Measurements from ENCODE around the gene THUMPD2.
"Not testable (repeated sequence)": the region's sequence is repeated elsewhere in the genome, so short reads cannot be mapped to it uniquely, and the experiment has no call there.

THUMPD2 gene

DNA sequence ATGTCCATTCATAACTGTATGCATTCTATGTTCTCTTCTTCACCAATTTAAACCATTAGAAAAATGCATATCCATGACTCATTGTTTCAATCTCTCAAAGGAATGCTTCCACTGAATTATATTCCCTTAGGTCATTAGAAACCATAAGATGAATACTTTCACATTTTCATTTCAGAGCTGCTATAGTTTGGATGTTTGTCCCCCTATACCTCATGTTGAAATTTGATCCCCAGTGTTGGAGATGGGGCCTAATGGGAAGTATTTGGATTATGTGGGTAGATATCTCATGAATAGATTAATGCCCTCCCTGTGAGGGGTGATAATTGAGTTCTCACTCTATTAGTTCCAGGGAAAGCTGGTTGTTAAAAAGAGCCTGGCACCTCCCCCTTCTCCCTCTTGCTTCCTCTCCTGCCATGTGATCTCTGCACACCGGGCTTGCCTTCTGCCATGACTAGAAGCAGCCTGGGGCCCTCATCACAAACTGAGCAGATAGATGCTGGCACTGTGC lies 35.7 kb downstream of the THUMPD2 start:
- FAIRE-seq: no peak

- no peak for FAIRE-seq
Observed at GRCh38 chr2:39741871-39742270, 37.2 kb downstream of the THUMPD2 start.

DNA sequence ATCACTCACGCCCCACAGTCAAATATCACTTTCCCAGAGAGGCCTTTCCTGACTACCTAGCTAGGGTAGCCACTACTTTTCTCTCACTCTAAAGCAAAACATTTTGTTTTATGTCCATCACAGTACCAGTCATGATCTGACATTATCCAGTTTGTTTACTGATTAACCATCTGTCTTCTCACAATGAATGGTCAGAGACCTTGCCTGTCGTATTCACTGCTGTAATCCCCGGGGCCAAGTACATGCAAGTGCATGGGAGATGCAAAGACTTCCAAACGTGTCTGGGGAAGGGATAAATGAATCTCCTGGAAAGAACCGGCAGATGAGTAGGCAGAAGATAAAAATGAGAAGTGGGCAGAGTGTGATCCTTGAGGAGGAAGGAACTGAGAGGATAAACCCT lies 39.7 kb downstream of the THUMPD2 start:
- no peak for FAIRE-seq

DNA sequence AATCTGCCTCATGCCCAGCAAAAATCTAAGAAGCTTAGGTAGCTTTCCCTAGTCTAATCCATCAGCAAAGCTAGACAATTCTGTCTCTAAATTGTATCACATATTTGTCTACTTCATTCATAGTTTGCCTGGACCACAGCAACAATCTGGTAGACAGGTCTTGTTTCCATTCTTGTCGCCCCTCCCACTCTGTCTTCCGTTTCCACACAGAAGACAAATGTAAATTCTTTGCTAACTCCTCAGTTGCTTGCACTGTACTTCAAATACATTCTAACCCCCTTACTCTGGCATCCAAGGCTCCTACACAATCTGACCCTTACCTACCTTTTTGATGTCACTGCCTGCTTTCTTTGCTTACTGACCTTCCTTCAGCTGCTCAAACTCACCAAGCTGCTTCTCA lies 40.1 kb downstream of the THUMPD2 start:
- FAIRE-seq: no peak

DNA sequence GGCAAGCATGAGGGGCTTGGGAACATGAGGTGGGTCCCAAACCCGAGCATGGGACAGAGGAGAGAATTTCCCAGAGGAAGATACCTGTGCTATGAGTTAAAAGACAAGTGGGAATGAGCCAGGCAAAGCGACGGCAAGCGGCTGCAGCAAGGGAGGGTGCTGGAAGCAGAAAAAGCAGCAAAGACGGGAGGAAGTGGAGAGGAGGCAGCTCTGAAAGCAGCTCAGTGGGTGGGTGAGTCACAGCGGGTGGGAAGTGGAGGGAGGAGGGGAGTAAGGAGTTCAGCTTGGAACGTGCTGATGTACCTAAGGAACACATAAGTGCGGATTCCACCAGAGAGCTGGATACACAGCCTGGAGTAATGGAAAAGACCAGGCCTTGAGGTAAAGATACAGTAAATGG lies 41.4 kb downstream of the THUMPD2 start:
- FAIRE-seq: no peak

GRCh38 chr2:39736640-39737039 lies 42.4 kb downstream of the THUMPD2 start:
- no peak for FAIRE-seq

DNA sequence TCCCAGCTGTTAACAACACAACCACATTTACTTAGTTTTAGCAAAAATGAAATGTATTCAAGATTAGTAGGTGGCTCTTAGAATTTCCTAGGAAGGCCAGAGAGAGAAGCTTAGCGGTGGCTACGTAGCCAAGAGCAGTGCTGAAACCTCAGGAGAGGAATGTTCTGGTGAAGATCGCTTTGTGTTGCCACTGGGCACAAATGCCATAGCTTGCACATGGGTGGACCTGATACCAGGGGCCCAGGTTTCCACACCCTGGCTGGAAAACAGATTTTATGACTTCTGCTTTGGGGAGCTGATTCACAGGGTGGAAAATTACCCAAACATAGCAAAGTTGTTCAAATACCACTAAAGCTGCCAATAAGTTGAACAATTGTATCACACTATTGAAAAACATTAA lies 43.4 kb downstream of the THUMPD2 start:
- FAIRE-seq: no peak

GRCh38 chr2:39734445-39734844 lies 44.6 kb downstream of the THUMPD2 start:
- no peak for FAIRE-seq

DNA sequence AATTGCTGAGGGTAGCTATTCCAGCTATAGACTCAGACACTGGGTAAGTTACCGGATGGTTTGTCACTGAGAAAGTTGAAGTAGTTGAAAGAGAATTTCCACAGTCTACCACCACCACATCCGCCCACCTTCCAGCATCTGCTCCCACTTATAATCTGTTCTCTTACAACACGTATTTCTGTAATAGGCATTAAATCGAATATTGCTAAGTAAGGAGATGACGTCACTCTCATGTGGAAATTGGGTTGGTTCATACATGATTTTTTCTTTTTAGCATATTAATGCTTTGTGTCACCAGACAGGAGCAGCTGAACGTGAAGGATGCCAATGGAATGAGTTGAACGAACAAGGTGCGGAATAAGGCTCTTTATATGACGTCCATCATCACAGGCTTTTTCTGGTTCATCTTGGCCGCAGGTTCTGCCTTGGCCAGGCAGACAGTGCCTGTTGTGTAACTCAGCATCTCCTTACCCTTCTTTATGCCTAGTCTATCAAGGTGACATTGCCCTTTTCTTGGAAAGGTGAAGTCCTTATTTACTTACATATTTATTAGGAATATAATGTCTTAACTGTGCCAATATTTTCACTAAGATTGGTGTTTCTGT lies 45.9 kb downstream of the THUMPD2 start:
- no peak for FAIRE-seq

DNA sequence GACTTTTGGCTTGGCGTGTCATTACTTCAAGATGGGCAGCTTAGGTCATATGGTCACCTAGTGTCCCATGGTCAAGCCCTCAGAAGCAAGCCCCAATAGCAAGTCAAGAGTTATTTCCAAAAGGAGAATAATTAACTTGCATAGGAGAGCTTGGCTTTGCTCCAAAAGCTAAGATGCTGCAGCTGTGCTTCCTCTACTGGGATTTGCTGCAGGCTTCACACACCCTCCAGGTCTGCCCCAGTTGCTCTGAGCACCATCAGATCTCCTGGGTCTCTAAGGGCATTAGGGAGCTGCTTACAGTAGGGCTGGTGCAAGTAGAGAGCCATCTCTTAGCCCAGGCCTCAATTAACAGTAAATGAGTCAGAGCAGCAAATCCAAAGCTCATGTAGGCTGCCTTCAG lies 46.6 kb downstream of the THUMPD2 start:
- no peak for FAIRE-seq

DNA sequence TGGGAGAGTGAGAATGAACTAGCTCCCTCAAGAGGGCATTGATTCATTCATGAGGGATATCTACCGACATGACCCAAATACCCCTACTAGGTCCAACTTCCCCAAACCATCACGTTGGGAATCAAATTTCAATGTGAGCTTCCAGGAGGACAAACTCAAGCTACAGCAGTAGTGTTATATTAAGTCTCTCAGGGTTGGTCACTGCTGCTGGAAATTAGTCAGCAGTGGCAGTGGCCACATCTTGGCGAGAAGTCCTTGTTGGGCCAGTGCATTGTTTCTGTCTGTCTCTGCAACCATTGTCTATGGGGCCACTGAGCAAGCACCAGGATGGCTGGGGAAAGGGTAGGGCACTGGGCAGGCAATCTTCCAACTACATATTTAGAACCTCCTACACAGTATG lies 47.5 kb downstream of the THUMPD2 start:
- no peak for FAIRE-seq

- no peak for FAIRE-seq
Observed at GRCh38 chr2:39730685-39731302, 48.3 kb downstream of the THUMPD2 start.

DNA sequence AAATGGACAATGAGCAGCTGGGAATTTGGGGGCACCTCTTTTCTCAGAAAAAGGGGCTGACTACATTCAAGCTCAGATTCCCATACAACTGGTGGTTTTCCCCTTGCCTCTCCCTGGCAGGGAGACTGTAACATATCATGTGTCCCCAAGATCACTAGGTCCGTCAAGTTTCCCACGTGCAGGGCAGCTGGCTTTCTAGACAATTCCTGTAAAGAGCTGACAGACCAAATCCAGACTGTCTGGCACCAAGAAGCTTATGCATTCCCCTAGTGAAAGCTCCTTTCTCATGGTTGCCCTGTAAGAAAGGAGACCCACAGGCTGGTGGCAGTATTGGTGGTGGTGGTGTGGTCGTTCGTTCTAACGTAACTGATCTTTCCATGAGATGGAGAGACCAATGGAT lies 48.8 kb downstream of the THUMPD2 start:
- no peak for FAIRE-seq

DNA sequence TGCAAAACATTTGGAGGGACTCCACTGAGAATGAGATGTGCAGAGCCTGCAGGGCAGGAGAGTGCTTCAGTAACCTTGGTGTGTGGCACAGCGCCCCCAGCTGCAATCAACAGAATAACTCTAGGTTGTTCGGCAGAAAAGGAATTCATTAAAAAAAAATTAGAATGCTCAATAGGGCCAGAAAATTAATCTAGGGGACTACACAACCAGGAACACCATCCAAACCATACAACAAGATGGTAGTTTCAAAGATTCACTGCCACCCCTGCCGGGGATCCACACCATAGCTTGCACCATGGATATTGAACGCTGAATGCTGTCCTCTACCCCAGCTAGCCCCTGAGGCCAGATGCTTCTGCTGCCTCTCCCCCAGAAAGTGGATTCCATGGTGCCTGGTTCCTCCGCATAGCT lies 50.1 kb downstream of the THUMPD2 start:
- no peak for FAIRE-seq

GRCh38 chr2:39728085-39728484 lies 51.0 kb downstream of the THUMPD2 start:
- FAIRE-seq: not testable (repeated sequence)

DNA sequence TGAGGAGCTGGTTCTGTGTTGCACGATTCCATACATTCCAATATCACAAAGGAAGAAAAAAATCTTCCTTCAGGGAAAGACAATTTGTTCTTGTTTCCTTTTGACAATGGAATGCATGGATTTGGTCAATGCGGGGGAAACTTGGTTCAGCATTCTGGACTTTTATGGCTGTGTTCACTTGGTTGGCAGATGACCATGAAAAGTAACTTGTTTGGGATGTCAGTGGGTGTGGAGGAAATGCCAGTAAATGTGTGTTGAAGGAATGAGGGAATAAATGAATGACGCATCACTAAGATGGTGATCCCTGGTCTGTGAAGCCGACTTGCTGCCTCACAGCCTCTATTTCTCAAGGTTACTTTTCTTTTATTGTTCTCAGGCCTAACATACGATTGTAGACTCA lies 53.7 kb downstream of the THUMPD2 start:
- FAIRE-seq: no peak

GRCh38 chr2:39724828-39725144 lies 54.3 kb downstream of the THUMPD2 start:
- FAIRE-seq: no peak

DNA sequence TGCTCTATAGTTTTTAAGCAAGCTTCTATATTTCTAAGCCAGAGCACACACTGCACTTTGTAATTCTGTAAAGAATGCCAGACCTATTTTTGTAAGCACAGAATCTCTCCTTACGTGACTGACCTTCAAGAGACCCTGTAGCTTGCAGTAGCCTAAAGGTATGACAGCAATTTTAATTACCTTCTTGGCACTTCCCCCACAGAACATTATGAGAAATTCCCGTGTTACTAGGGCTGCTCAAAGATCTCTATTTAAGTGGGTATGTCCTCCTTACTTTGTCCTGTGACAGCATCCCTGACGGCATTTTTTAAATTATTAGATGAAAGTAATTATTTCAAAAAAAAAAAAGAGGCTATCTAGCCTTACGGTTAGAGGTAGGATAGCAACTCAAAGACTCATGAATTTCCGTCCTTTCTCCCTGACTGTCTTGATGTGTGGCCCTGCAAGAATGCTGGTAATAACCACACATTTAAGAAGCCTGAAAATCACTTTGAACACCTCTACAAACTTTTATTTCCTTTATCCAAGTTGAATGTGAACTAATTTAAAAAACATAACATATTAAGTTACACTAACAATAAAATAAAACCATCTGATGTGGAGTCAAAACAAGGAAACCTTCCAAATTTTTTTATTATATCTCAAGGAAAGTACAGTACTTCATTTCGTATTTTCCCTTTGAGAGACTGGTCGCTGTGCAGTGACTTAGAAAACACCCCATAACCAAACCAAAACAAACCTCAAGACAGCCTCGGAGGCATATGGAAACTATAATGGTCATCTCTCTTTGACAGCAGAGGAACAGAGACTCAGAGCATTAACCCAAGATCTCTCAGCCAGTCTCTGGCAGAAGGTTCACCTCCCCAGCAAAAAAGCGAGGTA lies 54.9 kb downstream of the THUMPD2 start:
- FAIRE-seq: no peak

DNA sequence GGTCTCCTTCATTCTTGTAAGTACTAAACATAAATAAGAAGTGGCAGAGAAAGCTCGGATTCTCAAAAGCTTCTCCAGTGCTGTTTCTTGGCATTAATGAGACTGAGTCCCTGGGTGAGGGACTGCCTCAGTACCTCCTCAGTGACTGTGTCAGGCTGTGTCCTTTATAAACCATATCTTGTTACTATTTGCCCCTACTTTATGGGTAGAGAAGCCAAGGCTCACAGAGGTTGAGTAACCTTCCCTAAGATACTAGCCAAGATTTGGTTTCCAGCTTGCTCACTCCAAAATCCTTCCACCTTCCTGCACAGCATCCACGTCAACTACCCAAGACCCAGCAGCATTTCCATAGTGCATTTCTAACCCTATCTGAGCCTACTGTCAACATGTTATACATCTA lies 55.6 kb downstream of the THUMPD2 start:
- FAIRE-seq: no peak

GRCh38 chr2:39720970-39721369 lies 58.1 kb downstream of the THUMPD2 start:
- FAIRE-seq: no peak

GRCh38 chr2:39719317-39719716 lies 59.7 kb downstream of the THUMPD2 start:
- no peak for FAIRE-seq

- FAIRE-seq: no peak
Observed at GRCh38 chr2:39718483-39718882, 60.6 kb downstream of the THUMPD2 start.

DNA sequence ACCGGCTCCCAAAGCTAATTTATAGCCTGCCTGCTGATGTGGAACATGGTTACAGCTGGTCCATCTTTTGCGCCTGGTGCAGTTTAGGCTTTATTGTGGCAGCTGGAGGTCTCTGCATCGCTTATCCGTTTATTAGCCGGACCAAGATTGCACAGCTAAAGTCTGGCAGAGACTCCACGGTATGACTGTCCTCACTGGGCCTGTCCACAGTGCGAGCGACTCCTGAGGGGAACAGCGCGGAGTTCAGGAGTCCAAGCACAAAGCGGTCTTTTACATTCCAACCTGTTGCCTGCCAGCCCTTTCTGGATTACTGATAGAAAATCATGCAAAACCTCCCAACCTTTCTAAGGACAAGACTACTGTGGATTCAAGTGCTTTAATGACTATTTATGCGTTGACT lies 62.0 kb downstream of the THUMPD2 start:
- FAIRE-seq: no peak

GRCh38 chr2:39715822-39716221 lies 63.2 kb downstream of the THUMPD2 start:
- FAIRE-seq: no peak
